Spleen (tissue), 11 donors: ENCODE measurements around the gene PLSCR4. TPM values are rescaled to one million over a fixed set of nuclear protein-coding genes. Genes with fewer than 3 reads are reported as not detected.

Experiments
- DNase-seq: peaks from one replicate; pipeline ENCODE4 v3.0.0-alpha.2; 2020
- H3K27ac ChIP-seq, 8 donors: fragments of 200-600 bp; sonication (generic) in 7 of 8; 1 replicate in 4 of 8; 2 replicates in 4 of 8; pipeline versions ENCODE4 v1.5.0 to v1.8.0; 2016 to 2021; ENCODE audit warnings: inconsistent platforms in 4 of 8, mild to moderate bottlenecking in 4 of 8, moderate library complexity in 1 of 8
- H3K27me3 ChIP-seq, 7 donors: fragments of 200-600 bp; sonication (generic) in 6 of 7; replicated peaks in 1 of 7; 1 replicate in 4 of 7; 2 replicates in 3 of 7; pipeline versions ENCODE4 v1.5.0 to v1.8.0; 2016 to 2021; ENCODE audit warnings: inconsistent platforms in 3 of 7, mild to moderate bottlenecking in 1 of 7
- H3K36me3 ChIP-seq, 6 donors: fragments of 200-600 bp; sonication (generic) in 5 of 6; 1 replicate in 4 of 6; 2 replicates in 2 of 6; pipeline versions ENCODE4 v1.5.0 to v1.8.0; 2016 to 2021; ENCODE audit warnings: inconsistent platforms in 2 of 6
- H3K4me1 ChIP-seq, 6 donors: fragments of 200-600 bp; sonication (generic) in 5 of 6; 1 replicate in 3 of 6; 2 replicates in 3 of 6; pipeline versions ENCODE4 v1.5.0 to v1.8.0; 2016 to 2021; ENCODE audit warnings: inconsistent platforms in 3 of 6
- H3K4me3 ChIP-seq, 8 donors: fragments of 200-600 bp; sonication (generic) in 7 of 8; 1 replicate in 4 of 8; 2 replicates in 4 of 8; pipeline versions ENCODE4 v1.5.0 to v1.8.0; 2016 to 2021; ENCODE audit warnings: inconsistent platforms in 4 of 8, mild to moderate bottlenecking in 4 of 8, moderate library complexity in 2 of 8
- H3K9me3 ChIP-seq, 8 donors: fragments of 200-600 bp; sonication (generic) in 7 of 8; 1 replicate in 4 of 8; 2 replicates in 4 of 8; pipeline versions ENCODE4 v1.5.0 to v1.8.0; 2016 to 2021; ENCODE audit warnings: inconsistent platforms in 4 of 8
- POLR2A ChIP-seq, 3 donors: fragments of 450-650 bp; IDR thresholded peaks; one replicate each; pipeline ENCODE4 v1.5.1; 2017; ENCODE audit warnings: antibody characterized with exemption in 3 of 3, mild to moderate bottlenecking in 1 of 3
- POLR2AphosphoS5 ChIP-seq, 3 donors: sonication (generic); formaldehyde crosslinking; IDR thresholded peaks; one replicate each; pipeline ENCODE4 v1.5.1; 2017; ENCODE audit warnings: antibody characterized with exemption in 3 of 3
- WGBS, 5 donors: extraction: QIAGEN DNeasy Blood & Tissue Kit in 3 of 5; methylation state at CpG; one replicate each; pipeline versions ENCODE4 v1.1.5 to v1.1.7; 2013 to 2018; 5-methylcytosine and 5-hydroxymethylcytosine counted together
- intact Hi-C: fragments of 100-400 bp; cut with DNase I; formaldehyde crosslinking; loops from one replicate; pipeline ENCODE4 v1.15.0; 2023; ENCODE audit warnings: low total_unique reads
- polyA plus RNA-seq, 3 donors: library from polyadenylated mRNA; stranded (reverse); fragments of 200-250 nt; gene quantifications; one replicate each; pipeline ENCODE4 v1.2.1, GENCODE V29; 2013
- total RNA-seq, 7 donors: library from RNA; depleted of rRNA in 3 of 7; stranded (reverse); fragments of >200 nt in 3 of 7; fragmentation: NEBNext Ultra II Directional in 4 of 7; extraction: Animal tissue kit (Norgen Biotek cat#: 25700) in 4 of 7; gene quantifications; one replicate each; pipeline versions ENCODE4 v1.1.0 to v1.2.1, GENCODE V29; 2016 to 2021
- TF ChIP-seq, protein P1 (sequence below), 11 experiments: fragments of 200-600 bp in 7 of 11; fragments of 450-650 bp in 4 of 11; sonication (generic) in 4 of 11; IDR thresholded peaks in 8 of 11; conservative IDR thresholded peaks in 3 of 11; 1 replicate in 7 of 11; 2 replicates in 4 of 11; pipeline versions ENCODE4 v1.4.0 to v1.8.0; 2016 to 2021; ENCODE audit warnings: antibody characterized with exemption in 11 of 11, inconsistent platforms in 4 of 11, mild to moderate bottlenecking in 1 of 11
- donor health status: healthy with polysubstance abuse.
- donor health status: DM: no; HTN: no; CAD: no; lungs with moderate emphysema.
- donor health status: DM: no; HTN: no; CAD: no.
- donor health status: Bipolar disorder and iron deficiency.
- donor health status: healthy.
- donor health status: DM: no; HTN: no; CAD: no.
- donor health status: DM: yes; HTN: yes; CAD: no.

The PLSCR4 gene
- total and polyA plus RNA-seq, 10 donors, result 4.7 to 77.5 (median 36.0) TPM

GRCh38 chr3:146142757-146143156 is 108.1 kb downstream of the PLSCR4 start:
- no peak for DNase-seq
- TF ChIP-seq POLR2A (IDR thresholded peaks at IDR 0.05) (no peak), POLR2AphosphoS5 (IDR thresholded peaks at IDR 0.05) (no peak)
- TF ChIP-seq, protein P1, sequence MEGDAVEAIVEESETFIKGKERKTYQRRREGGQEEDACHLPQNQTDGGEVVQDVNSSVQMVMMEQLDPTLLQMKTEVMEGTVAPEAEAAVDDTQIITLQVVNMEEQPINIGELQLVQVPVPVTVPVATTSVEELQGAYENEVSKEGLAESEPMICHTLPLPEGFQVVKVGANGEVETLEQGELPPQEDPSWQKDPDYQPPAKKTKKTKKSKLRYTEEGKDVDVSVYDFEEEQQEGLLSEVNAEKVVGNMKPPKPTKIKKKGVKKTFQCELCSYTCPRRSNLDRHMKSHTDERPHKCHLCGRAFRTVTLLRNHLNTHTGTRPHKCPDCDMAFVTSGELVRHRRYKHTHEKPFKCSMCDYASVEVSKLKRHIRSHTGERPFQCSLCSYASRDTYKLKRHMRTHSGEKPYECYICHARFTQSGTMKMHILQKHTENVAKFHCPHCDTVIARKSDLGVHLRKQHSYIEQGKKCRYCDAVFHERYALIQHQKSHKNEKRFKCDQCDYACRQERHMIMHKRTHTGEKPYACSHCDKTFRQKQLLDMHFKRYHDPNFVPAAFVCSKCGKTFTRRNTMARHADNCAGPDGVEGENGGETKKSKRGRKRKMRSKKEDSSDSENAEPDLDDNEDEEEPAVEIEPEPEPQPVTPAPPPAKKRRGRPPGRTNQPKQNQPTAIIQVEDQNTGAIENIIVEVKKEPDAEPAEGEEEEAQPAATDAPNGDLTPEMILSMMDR (IDR thresholded peaks at IDR 0.05 in 8 of 11, conservative IDR thresholded peaks at IDR 0.05 in 3 of 11), result no peak
- 77 to 86% (median 80%) methylated on average over 3 of the region's 3 CpGs for WGBS, 5 donors
- Histone ChIP-seq H3K9me3 (no peaks in the 10 kb centered on the region), H3K27me3 (no peaks in the 10 kb centered on the region), H3K27ac (no peak overlapping the region), H3K36me3 (no peaks in the 10 kb centered on the region), H3K4me3 (no peak overlapping the region), H3K4me1 (no peaks in the 10 kb centered on the region)
- intact Hi-C loops, result no loop called here

Other genes starting within 250 kb of the PLSCR4 start
- 10 to 100 TPM in 6 of 7 donors, 1 to 10 TPM in 1; 8.8 to 35.8 (median 11.9) TPM for gene PLOD2, start 89.9 kb downstream of the PLSCR4 start, total RNA-seq
- gene PLOD2, start 89.9 kb downstream of the PLSCR4 start, polyA plus RNA-seq, result 1 to 10 TPM; 3.5 to 4.9 (median 4.7) TPM
- gene PLSCR2, start 218.5 kb upstream of the PLSCR4 start, total RNA-seq, result under 1 TPM in 1 of 7 donors, not detected in 6; 0.66 TPM
- gene PLSCR2, start 218.5 kb upstream of the PLSCR4 start, polyA plus RNA-seq, result not detected